PC-9 (cell line): ENCODE results near the gene TLE1. TPM values are rescaled to one million over a fixed set of nuclear protein-coding genes. Genes with fewer than 3 reads are reported as not detected.
"Not testable (repeated sequence)": the region's sequence is repeated elsewhere in the genome, so short reads cannot be mapped to it uniquely, and the experiment has no call there.

Source experiments
- BruUV-seq: library from RNA; stranded (reverse); fragments of 400-500 nt; replicated peaks from 2 replicates; lab custom pipeline; 2021; lab: Mats Ljungman, UMichigan
- CTCF ChIA-PET: fragments of 300-600 bp; sonication (Branson Sonifier 250); formaldehyde crosslinking; loops from one replicate; lab custom pipeline; 2022; ENCODE audit warnings: antibody characterized with exemption; lab: Charles Lee
- POLR2A ChIA-PET: fragments of 300-600 bp; sonication (Branson Sonifier 250); formaldehyde crosslinking; loops from one replicate; lab custom pipeline; 2022; ENCODE audit warnings: antibody characterized with exemption; ENCODE audit not compliant: unreplicated experiment; lab: Charles Lee
- DNase-seq, 2 experiments: peaks; one replicate each; pipeline versions ENCODE4 v3.0.0 to v3.0.0-alpha.2; 2015 to 2022; ENCODE audit warnings: mixed read lengths in 1 of 2
- H2AFZ ChIP-seq: fragments of 200-600 bp; sonication (generic); 2 replicates; pipeline ENCODE4 v1.8.1; 2017; ENCODE audit warnings: antibody characterized with exemption
- H3F3A ChIP-seq: fragments of 200-600 bp; sonication (generic); 2 replicates; pipeline ENCODE4 v1.8.1; 2017; ENCODE audit warnings: antibody characterized with exemption, mild to moderate bottlenecking, low read depth; ENCODE audit not compliant: insufficient read depth
- H3K27ac ChIP-seq: fragments of 200-600 bp; sonication (generic); 2 replicates; pipeline ENCODE4 v1.6.1; 2016; ENCODE audit warnings: mixed run types
- H3K27me3 ChIP-seq: fragments of 200-600 bp; sonication (generic); 2 replicates; pipeline ENCODE4 v1.6.1; 2016; ENCODE audit warnings: low read depth, mixed run types; ENCODE audit not compliant: insufficient read depth
- H3K36me3 ChIP-seq: fragments of 200-600 bp; sonication (generic); 2 replicates; pipeline ENCODE4 v1.6.1; 2016; ENCODE audit warnings: low read depth, mixed run types
- H3K4me1 ChIP-seq: fragments of 200-600 bp; sonication (generic); replicated peaks from 2 replicates; pipeline ENCODE4 v1.6.1; 2016; ENCODE audit warnings: mixed run types; ENCODE audit not compliant: insufficient read depth
- H3K4me2 ChIP-seq: fragments of 200-600 bp; sonication (generic); 2 replicates; pipeline ENCODE4 v1.6.1; 2017; ENCODE audit warnings: mixed run types
- H3K4me3 ChIP-seq: fragments of 200-600 bp; sonication (generic); 2 replicates; pipeline ENCODE4 v1.6.1; 2016; ENCODE audit warnings: mixed run types
- H3K79me2 ChIP-seq: fragments of 200-600 bp; sonication (generic); 2 replicates; pipeline ENCODE4 v1.6.1; 2017; ENCODE audit warnings: low read depth, mixed run types
- H3K9me2 ChIP-seq: fragments of 200-600 bp; sonication (generic); 2 replicates; pipeline ENCODE4 v1.8.1; 2017; ENCODE audit warnings: mild to moderate bottlenecking; ENCODE audit not compliant: insufficient read depth
- H3K9me3 ChIP-seq: fragments of 200-600 bp; sonication (generic); 2 replicates; pipeline ENCODE4 v1.8.1; 2016; ENCODE audit warnings: low read depth; ENCODE audit not compliant: insufficient read depth
- H4K20me1 ChIP-seq: fragments of 200-600 bp; sonication (generic); 2 replicates; pipeline ENCODE4 v1.8.1; 2017; ENCODE audit not compliant: insufficient read depth
- EZH2 ChIP-seq: fragments of 200-600 bp; sonication (generic); IDR thresholded peaks from 2 replicates; pipeline ENCODE4 v1.8.0; 2017; ENCODE audit warnings: antibody characterized with exemption, low read depth
- intact Hi-C: fragments of 100-400 bp; cut with micrococcal nuclease; formaldehyde crosslinking; loops from one replicate; pipeline ENCODE4 v1.10.0; 2022; ENCODE audit not compliant: unreplicated experiment
- total RNA-seq: library from RNA; stranded (reverse); gene quantifications from 2 replicates; pipeline ENCODE4 v1.2.3, GENCODE V29; 2021
- TF ChIP-seq, protein P1 (sequence below): fragments of 200-600 bp; sonication (generic); conservative IDR thresholded peaks from 2 replicates; pipeline ENCODE4 v1.6.1; 2017; ENCODE audit warnings: mixed run types, antibody characterized with exemption, mild to moderate bottlenecking, moderate library complexity

Gene TLE1
- total RNA-seq, 1 experiment from 2014 or later = 80.9 TPM

GRCh38 chr9:81648891-81649290 is 40.5 kb downstream of the TLE1 start:
- Histone ChIP-seq H4K20me1 (peaks cover 4% of the 10 kb centered on the region; the same call in 1 of the 2 replicates), H3K4me2 (no peak overlapping the region), H3K27me3 (no peaks in the 10 kb centered on the region), H2AFZ (no peak overlapping the region), H3K36me3 (peaks cover 29% of the 10 kb centered on the region), H3K4me3 (no peak overlapping the region), H3K9me2 (no peaks in the 10 kb centered on the region), H3K9me3 (no peaks in the 10 kb centered on the region), H3K27ac (no peak overlapping the region), H3K4me1 (no peaks in the 10 kb centered on the region), H3F3A (peaks cover 7% of the 10 kb centered on the region; the same call in 1 of the 2 replicates), H3K79me2 (peaks cover 51% of the 10 kb centered on the region)
- ChIA-PET CTCF (no interaction called here), POLR2A (no interaction called here)
- intact Hi-C loops = no loop called here
- TF ChIP-seq, protein P1, sequence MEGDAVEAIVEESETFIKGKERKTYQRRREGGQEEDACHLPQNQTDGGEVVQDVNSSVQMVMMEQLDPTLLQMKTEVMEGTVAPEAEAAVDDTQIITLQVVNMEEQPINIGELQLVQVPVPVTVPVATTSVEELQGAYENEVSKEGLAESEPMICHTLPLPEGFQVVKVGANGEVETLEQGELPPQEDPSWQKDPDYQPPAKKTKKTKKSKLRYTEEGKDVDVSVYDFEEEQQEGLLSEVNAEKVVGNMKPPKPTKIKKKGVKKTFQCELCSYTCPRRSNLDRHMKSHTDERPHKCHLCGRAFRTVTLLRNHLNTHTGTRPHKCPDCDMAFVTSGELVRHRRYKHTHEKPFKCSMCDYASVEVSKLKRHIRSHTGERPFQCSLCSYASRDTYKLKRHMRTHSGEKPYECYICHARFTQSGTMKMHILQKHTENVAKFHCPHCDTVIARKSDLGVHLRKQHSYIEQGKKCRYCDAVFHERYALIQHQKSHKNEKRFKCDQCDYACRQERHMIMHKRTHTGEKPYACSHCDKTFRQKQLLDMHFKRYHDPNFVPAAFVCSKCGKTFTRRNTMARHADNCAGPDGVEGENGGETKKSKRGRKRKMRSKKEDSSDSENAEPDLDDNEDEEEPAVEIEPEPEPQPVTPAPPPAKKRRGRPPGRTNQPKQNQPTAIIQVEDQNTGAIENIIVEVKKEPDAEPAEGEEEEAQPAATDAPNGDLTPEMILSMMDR = no peak
- no peak for TF ChIP-seq EZH2
- BruUV-seq = no TSS peak
- DNase-seq = no peak

GRCh38 chr9:81646337-81646736 is 43.0 kb downstream of the TLE1 start:
- DNase-seq = no peak
- H3K4me3 ChIP-seq = no peak overlapping the region
- intact Hi-C loops = no loop called here
- TF ChIP-seq, protein P1 = no peak
- no peak for TF ChIP-seq EZH2
- H2AFZ ChIP-seq = no peak overlapping the region
- no peaks in the 10 kb centered on the region for H3K27me3 ChIP-seq
- no peaks in the 10 kb centered on the region; the same call in 1 of the 2 replicates for H4K20me1 ChIP-seq
- no peaks in the 10 kb centered on the region for H3K9me3 ChIP-seq
- H3F3A ChIP-seq = peaks cover 7% of the 10 kb centered on the region; the same call in 1 of the 2 replicates
- no peak overlapping the region for H3K27ac ChIP-seq
- H3K36me3 ChIP-seq = peaks cover 33% of the 10 kb centered on the region
- H3K79me2 ChIP-seq = peaks cover 61% of the 10 kb centered on the region
- CTCF ChIA-PET = no interaction called here
- H3K4me2 ChIP-seq = no peak overlapping the region
- POLR2A ChIA-PET = no interaction called here
- no TSS peak for BruUV-seq
- no peaks in the 10 kb centered on the region for H3K9me2 ChIP-seq
- H3K4me1 ChIP-seq = no peaks in the 10 kb centered on the region

GRCh38 chr9:81644513-81644912 is 44.8 kb downstream of the TLE1 start:
- H3K9me2 ChIP-seq, H3F3A ChIP-seq, H3K4me2 ChIP-seq, H3K27me3 ChIP-seq, H2AFZ ChIP-seq, CTCF ChIA-PET, H3K9me3 ChIP-seq, BruUV-seq, H3K27ac ChIP-seq, POLR2A ChIA-PET, H3K4me3 ChIP-seq, intact Hi-C loops, H3K4me1 ChIP-seq, DNase-seq, H4K20me1 ChIP-seq: not testable (repeated sequence)
- peaks cover 25% of the 10 kb centered on the region for H3K36me3 ChIP-seq
- H3K79me2 ChIP-seq = peaks cover 68% of the 10 kb centered on the region

GRCh38 chr9:81637276-81637675 is 52.1 kb downstream of the TLE1 start:
- DNase-seq = no peak
- Histone ChIP-seq H3F3A (0 out of 2 replicates have a peak, but pooled peaks cover 2% of the 10 kb centered on the region), H3K4me1 (no peaks in the 10 kb centered on the region), H2AFZ (no peak overlapping the region), H3K4me2 (no peak overlapping the region), H3K27me3 (no peaks in the 10 kb centered on the region), H4K20me1 (peaks cover 5% of the 10 kb centered on the region; the same call in 1 of the 2 replicates), H3K27ac (no peak overlapping the region), H3K4me3 (no peak overlapping the region), H3K36me3 (peaks cover 28% of the 10 kb centered on the region; the same call in 1 of the 2 replicates), H3K79me2 (peaks cover 57% of the 10 kb centered on the region), H3K9me3 (no peaks in the 10 kb centered on the region), H3K9me2 (no peaks in the 10 kb centered on the region)
- POLR2A ChIA-PET = no interaction called here
- TF ChIP-seq, protein P1 = no peak
- no peak for TF ChIP-seq EZH2
- BruUV-seq = no TSS peak
- intact Hi-C loops = no loop called here
- CTCF ChIA-PET = interaction anchor here (0.6 kb wide), 1 partner anchor 398 kb away, joined by 5 read pairs; no protein-coding TSS in a partner anchor
